Neuron (in vitro differentiated cells): ENCODE data around the gene VDR.
A peak's percentile ranks its signal among the peaks of the same experiment; 100 is the strongest.

Experiments
- H2AFZ ChIP-seq: one replicate; pipeline ENCODE4 v1.6.1; 2013; ENCODE audit warnings: low read depth, mild to moderate bottlenecking, inconsistent platforms, low read length, moderate library complexity
- H3K27me3 ChIP-seq: one replicate; pipeline ENCODE4 v1.6.1; 2013; ENCODE audit warnings: low read length; ENCODE audit not compliant: insufficient read depth
- H3K36me3 ChIP-seq: one replicate; pipeline ENCODE4 v1.6.1; 2013; ENCODE audit warnings: low read length; ENCODE audit not compliant: insufficient read depth
- H3K4me1 ChIP-seq: one replicate; pipeline ENCODE4 v1.6.1; 2013; ENCODE audit warnings: low read length; ENCODE audit not compliant: insufficient read depth
- H3K4me3 ChIP-seq: 2 replicates; pipeline ENCODE4 v1.5.1; 2013; ENCODE audit warnings: mild to moderate bottlenecking, low read length, moderate library complexity
- H3K9me3 ChIP-seq: one replicate; pipeline ENCODE4 v1.6.1; 2013; ENCODE audit warnings: low read length

The VDR gene

GRCh38 chr12:47912556-47912955 is 7.8 kb upstream of the VDR start:
- no peaks in the 10 kb centered on the region for H3K4me1 ChIP-seq
- H3K27me3 ChIP-seq: peaks cover 22% of the 10 kb centered on the region
- H2AFZ ChIP-seq: no peak overlapping the region
- H3K9me3 ChIP-seq: no peaks in the 10 kb centered on the region
- no peak overlapping the region for H3K4me3 ChIP-seq
- H3K36me3 ChIP-seq: no peaks in the 10 kb centered on the region

DNA sequence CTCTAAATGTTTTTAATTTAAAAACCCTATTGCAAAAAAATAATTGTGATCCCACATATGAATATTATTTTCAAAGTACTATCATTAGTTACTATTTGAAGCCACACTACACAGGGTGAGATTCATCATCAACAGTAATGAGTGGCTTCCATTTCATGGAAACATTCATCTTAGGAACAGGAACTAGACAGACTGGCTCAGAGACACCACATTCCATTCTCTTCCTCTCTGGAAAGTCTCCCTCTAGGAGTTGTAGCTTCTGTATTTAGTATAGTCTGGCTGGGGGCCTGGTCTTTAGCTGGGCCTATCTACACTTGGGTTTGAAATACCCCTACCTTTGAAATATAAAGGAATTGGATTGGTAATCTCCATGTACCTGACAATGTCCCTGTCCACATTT is 6.2 kb upstream of the VDR start:
- Histone ChIP-seq H3K27me3 (peaks cover 36% of the 10 kb centered on the region), H3K4me1 (no peaks in the 10 kb centered on the region), H2AFZ (no peak overlapping the region), H3K36me3 (no peaks in the 10 kb centered on the region), H3K9me3 (no peaks in the 10 kb centered on the region), H3K4me3 (no peak overlapping the region)

DNA sequence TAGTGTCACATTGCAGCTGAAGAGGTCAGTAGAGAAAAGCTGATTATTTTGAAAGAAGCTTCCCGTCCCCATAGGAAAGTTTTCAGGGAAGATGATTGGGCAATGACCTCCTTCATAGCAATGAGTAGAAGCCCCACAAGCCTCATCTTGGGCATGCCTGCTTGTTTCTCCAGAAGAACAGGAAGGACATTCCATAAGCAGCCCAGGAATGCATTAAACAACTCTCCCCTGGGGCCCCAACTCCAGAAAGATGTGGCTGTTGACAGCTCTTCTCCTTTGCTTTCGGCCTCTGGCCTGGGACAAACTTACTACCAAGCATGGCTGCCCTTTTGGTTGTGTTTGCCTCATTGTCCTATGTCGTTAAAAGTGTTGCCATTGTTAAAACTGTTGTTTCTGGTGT is 5.7 kb upstream of the VDR start:
- no peak overlapping the region for H3K4me3 ChIP-seq
- H3K4me1 ChIP-seq: no peaks in the 10 kb centered on the region
- peaks cover 41% of the 10 kb centered on the region for H3K27me3 ChIP-seq

GRCh38 chr12:47909839-47910465 is 5.2 kb upstream of the VDR start:
- Histone ChIP-seq H3K4me3 (no peak overlapping the region), H3K36me3 (no peaks in the 10 kb centered on the region), H3K27me3 (peaks cover 46% of the 10 kb centered on the region), H3K4me1 (no peaks in the 10 kb centered on the region), H3K9me3 (no peaks in the 10 kb centered on the region), H2AFZ (no peak overlapping the region)

More for the DNA sequence above, 5.7 kb upstream of the VDR start:
- Histone ChIP-seq H3K36me3 (no peaks in the 10 kb centered on the region), H2AFZ (no peak overlapping the region), H3K9me3 (no peaks in the 10 kb centered on the region)

DNA sequence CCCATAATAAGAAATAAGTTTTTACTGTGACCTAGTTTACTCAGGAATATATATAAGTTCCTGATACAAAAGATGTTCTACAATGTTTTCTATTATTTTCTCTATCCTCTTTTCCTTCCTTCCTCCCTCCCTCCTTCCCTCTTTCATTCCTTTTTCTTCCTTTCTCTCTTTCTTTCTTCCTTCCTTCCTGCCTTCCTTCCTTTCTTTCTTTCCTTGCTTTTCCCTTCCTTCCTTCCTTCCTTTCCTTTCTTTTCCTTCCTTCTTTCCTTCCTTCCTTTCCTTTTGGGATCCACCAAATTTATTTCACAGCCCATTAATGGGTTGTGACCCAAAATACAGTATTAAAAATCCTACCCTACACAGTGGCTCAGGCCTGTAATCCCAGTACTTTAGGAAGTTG is 3.9 kb upstream of the VDR start:
- Histone ChIP-seq H3K4me3 (no peak overlapping the region), H3K9me3 (no peaks in the 10 kb centered on the region), H3K36me3 (no peaks in the 10 kb centered on the region), H3K27me3 (peaks cover 50% of the 10 kb centered on the region), H3K4me1 (peaks cover 3% of the 10 kb centered on the region), H2AFZ (no peak overlapping the region)

DNA sequence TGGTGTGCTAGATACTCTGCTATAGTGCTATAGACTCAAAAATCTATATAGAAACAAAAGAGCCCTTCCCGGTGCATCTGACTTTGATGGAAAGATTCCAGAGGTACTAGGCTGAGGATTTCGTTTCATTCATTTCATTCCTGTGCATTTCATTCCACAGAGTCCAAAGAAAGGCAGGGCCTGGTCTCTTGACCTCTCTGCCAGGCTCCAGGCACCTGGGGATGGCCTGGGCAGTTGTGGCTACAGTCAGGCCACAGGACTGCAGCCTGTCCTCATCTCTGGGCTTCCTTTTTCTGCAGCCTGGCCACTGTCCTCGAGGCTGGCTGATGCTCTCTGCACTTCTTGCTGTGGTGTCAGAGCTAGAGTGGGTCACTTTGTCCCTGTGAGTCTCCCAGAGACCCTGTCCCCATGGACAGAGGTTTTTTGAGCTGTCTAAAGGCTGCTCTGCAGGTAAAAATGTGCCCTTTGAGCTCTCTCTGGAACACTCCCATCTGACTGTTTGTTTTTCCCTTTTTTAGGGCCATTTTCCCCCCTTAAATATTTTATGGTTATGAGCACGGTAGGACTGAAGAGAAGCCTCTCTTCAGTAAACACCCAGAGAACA is 3.2 kb upstream of the VDR start:
- H3K36me3 ChIP-seq: no peaks in the 10 kb centered on the region
- H3K27me3 ChIP-seq: peaks cover 58% of the 10 kb centered on the region
- no peaks in the 10 kb centered on the region for H3K9me3 ChIP-seq
- H2AFZ ChIP-seq: no peak overlapping the region
- peaks cover 3% of the 10 kb centered on the region for H3K4me1 ChIP-seq
- H3K4me3 ChIP-seq: no peak overlapping the region

DNA sequence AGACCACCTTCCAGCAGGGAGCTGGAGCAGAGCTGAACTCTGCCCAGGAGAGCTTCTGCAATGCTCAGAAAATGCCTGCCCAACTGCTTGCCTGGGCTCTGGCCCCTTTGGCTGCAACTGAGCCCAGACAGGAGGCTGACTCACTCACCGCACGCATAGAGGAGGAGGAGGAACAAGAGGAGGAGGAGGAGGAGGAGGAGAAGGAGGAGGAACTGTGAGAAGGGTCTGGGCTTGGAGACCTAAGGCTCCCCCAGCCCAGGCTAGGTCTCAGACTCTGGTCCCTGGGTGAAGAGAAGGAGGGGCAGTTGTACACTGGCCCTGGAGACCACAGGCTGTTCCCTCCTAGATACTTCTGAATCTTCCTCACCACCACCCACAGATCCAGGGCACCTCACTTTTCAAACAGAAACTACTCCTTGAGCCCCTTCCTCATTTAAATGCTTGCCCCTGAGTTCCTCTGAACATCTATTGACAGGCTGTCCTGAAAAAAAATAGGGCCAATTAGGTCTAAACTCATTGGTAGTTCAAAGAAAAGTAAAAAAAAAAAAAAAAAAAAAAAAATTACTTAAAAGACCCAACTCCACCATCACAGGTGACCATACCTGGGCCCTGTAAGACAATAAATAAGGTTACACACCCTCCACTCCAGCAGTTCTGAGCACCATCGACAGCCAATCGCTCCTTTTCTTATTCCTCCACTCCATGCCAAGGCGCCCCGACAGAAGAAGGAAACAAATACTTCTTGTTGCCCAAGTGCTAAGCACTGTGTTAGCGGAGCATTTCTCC is 674 bp downstream of the VDR start:
- H3K27me3 ChIP-seq: peaks cover 76% of the 10 kb centered on the region
- H3K9me3 ChIP-seq: no peaks in the 10 kb centered on the region
- H3K4me3 ChIP-seq: peak overlapping the region; percentile 16
- no peak overlapping the region for H2AFZ ChIP-seq
- no peaks in the 10 kb centered on the region for H3K36me3 ChIP-seq
- peaks cover 3% of the 10 kb centered on the region for H3K4me1 ChIP-seq

DNA sequence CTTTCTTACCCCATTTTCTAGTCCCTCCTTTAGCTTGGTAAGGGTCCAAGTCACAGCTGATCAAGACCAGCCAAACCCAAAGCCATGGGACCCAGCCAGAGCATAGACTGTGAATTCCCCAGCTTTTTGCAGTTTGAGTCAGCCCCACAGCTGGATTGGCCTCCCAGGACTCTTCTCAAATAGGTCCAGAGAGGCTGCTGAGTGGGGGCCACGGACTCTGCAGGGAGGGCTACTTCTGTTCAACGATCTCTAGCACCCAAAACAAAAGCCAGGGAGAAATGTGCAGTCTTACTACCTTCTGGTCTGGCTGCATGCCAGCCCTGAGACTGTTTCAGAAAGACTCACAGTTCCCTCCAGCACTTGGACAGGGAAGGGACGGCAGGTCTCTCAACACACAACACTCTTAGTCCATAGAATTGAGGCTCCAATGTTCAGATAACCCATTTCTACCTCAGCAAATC is 1.6 kb downstream of the VDR start:
- H3K27me3 ChIP-seq: peaks cover 71% of the 10 kb centered on the region
- no peaks in the 10 kb centered on the region for H3K9me3 ChIP-seq
- H3K36me3 ChIP-seq: no peaks in the 10 kb centered on the region
- H3K4me3 ChIP-seq: no peak overlapping the region
- no peak overlapping the region for H2AFZ ChIP-seq
- peaks cover 3% of the 10 kb centered on the region for H3K4me1 ChIP-seq

DNA sequence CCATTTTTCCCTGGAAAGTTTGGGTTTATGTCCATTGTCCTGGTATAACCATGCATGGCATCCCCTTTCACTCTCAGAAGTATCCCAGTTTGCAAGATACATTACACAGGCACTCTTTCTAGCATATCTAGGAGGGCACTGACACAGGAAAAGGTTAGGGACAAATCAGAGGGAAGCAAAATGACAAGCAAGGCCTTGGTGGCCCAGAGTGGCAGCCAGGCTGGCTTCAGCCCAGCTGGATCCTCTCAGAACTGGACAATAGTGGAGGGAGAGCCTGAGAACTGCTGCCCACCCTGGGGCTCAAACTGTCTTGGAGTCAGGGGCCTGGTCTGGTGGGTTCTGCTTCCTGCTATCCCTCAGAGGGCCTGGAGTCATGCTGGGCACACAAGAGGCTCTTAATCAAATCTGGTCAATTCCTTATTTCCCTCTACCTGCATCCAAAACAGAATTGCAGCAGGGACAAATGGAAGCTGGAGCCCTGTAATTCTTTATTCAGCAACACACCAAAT is 2.6 kb downstream of the VDR start:
- Histone ChIP-seq H3K4me3 (no peak overlapping the region), H3K27me3 (peaks cover 62% of the 10 kb centered on the region), H2AFZ (no peak overlapping the region), H3K4me1 (peaks cover 3% of the 10 kb centered on the region), H3K9me3 (no peaks in the 10 kb centered on the region), H3K36me3 (no peaks in the 10 kb centered on the region)

- H3K4me1 ChIP-seq: peaks cover 3% of the 10 kb centered on the region
- peaks cover 57% of the 10 kb centered on the region for H3K27me3 ChIP-seq
- no peak overlapping the region for H3K4me3 ChIP-seq
- H2AFZ ChIP-seq: no peak overlapping the region
- no peaks in the 10 kb centered on the region for H3K9me3 ChIP-seq
- H3K36me3 ChIP-seq: no peaks in the 10 kb centered on the region
These were observed 3.1 kb downstream of the VDR start for GRCh38 chr12:47901718-47902093.

- Histone ChIP-seq H2AFZ (no peak overlapping the region), H3K27me3 (peaks cover 52% of the 10 kb centered on the region), H3K4me1 (peaks cover 3% of the 10 kb centered on the region), H3K36me3 (no peaks in the 10 kb centered on the region), H3K9me3 (no peaks in the 10 kb centered on the region), H3K4me3 (no peak overlapping the region)
These were observed 3.6 kb downstream of the VDR start for GRCh38 chr12:47901063-47901717.

- Histone ChIP-seq H3K36me3 (no peaks in the 10 kb centered on the region), H3K27me3 (peaks cover 49% of the 10 kb centered on the region), H3K4me3 (no peak overlapping the region), H3K9me3 (no peaks in the 10 kb centered on the region), H2AFZ (no peak overlapping the region), H3K4me1 (peaks cover 3% of the 10 kb centered on the region)
These were observed 4.4 kb downstream of the VDR start for GRCh38 chr12:47900131-47901062.
